Lower leg skin (tissue), 3 donors: ENCODE results near the gene KIAA0513.

Experiments
- CTCF ChIP-seq, 3 donors: fragments of 450-650 bp; IDR thresholded peaks; one replicate each; pipeline ENCODE4 v1.5.1; 2016; ENCODE audit warnings: antibody characterized with exemption in 3 of 3, mild to moderate bottlenecking in 3 of 3, moderate library complexity in 2 of 3
- POLR2A ChIP-seq, 2 donors: fragments of 450-650 bp; IDR thresholded peaks; one replicate each; pipeline ENCODE4 v1.6.1; 2016 to 2017; ENCODE audit warnings: antibody characterized with exemption in 2 of 2, mild to moderate bottlenecking in 1 of 2, moderate library complexity in 1 of 2

DNA sequence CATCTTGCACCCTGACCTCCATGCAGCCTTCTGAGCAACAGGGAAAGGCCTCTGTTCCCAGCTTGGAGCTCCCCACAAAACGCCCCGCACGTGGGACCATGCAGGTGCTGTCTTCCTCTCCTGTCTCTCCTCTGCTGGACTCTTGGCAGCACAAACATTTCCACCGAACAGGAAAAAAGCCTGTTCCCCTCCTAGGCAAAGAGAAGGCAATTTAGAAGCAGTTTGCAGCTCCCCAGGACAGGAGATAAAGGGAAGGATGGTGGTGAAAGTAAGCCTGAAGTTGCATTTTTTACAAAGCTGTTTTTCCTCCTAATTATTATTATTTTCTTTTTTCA is 92.4 kb downstream of the KIAA0513 start:
- TF ChIP-seq CTCF (IDR thresholded peaks at IDR 0.05) (no peak), POLR2A (IDR thresholded peaks at IDR 0.05) (no peak)
